ENCODE results near the gene DPY30.
"Not testable (repeated sequence)": the region's sequence is repeated elsewhere in the genome, so short reads cannot be mapped to it uniquely, and the experiment has no call there.

Gene DPY30

DNA sequence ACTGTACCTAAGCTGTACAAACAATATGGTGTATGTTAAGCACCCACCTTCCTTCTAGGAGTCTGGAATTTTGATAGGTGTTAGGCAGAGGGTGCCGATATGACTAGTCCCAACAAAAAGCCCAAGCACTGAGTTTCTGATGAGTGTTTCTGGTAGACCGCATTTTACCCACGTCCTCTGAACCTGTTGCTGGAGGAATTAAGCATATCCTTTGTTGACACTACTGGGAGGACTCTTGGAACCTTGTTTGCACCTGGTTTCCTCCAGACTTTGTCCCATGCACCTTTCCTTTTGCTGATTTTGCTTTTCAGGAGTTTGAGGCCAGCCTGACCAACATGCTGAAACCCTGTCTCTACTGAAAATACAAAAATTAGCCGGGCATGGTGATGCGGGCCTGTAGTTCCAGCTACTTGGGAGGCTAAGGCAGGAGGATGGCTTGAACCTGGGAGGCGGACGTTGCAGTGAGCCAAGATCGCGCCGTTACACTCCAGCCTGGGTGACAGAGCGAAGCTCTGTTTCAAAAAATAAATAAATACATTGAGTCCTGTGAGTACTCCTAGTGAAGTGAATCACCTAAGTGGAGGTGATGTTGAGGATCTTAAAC, 12.3 kb upstream of the DPY30 start:
- no peaks in the 10 kb centered on the region for H3K27me3 ChIP-seq (ENCODE audit: control insufficient read depth, insufficient read depth, low read length)
- no peak overlapping the region for H3K9ac ChIP-seq (ENCODE audit: low read depth, low read length)
- H3K36me3 ChIP-seq (ENCODE audit: control insufficient read depth, insufficient read depth, low read length), result no peaks in the 10 kb centered on the region
- no peaks in the 10 kb centered on the region for H3K4me1 ChIP-seq (ENCODE audit: control insufficient read depth, insufficient read depth, low read length)
- H3K9me3 ChIP-seq (ENCODE audit: control insufficient read depth, insufficient read depth, low read length), result no peaks in the 10 kb centered on the region
- H3K4me3 ChIP-seq (ENCODE audit: low read depth, low read length), result no peak overlapping the region

DNA sequence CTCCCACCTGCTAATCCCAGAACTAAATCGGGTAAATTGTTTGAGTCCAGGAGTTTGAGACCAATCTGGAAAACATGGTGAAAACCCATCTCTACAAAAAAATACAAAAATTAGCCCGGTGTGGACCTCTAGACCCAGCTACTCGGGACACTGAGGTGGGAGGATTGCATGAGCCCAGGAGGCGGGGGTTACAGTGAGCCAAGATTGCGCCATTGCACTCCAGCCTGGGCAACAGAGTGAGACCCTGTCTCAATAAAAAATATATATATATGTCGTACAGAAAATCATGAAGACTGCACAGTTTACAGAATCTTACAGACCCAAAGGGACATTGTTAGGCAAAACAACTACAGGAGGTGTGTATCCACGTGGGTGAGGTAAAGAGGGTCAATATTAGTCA, 4.0 kb upstream of the DPY30 start:
- Histone ChIP-seq H3K9me3 (ENCODE audit: control insufficient read depth, insufficient read depth, low read length) (no peaks in the 10 kb centered on the region), H3K4me1 (ENCODE audit: control insufficient read depth, insufficient read depth, low read length) (peaks cover 4% of the 10 kb centered on the region), H3K36me3 (ENCODE audit: control insufficient read depth, insufficient read depth, low read length) (no peaks in the 10 kb centered on the region), H3K27me3 (ENCODE audit: control insufficient read depth, insufficient read depth, low read length) (no peaks in the 10 kb centered on the region), H3K4me3 (ENCODE audit: low read depth, low read length) (no peak overlapping the region), H3K9ac (ENCODE audit: low read depth, low read length) (no peak overlapping the region)

DNA sequence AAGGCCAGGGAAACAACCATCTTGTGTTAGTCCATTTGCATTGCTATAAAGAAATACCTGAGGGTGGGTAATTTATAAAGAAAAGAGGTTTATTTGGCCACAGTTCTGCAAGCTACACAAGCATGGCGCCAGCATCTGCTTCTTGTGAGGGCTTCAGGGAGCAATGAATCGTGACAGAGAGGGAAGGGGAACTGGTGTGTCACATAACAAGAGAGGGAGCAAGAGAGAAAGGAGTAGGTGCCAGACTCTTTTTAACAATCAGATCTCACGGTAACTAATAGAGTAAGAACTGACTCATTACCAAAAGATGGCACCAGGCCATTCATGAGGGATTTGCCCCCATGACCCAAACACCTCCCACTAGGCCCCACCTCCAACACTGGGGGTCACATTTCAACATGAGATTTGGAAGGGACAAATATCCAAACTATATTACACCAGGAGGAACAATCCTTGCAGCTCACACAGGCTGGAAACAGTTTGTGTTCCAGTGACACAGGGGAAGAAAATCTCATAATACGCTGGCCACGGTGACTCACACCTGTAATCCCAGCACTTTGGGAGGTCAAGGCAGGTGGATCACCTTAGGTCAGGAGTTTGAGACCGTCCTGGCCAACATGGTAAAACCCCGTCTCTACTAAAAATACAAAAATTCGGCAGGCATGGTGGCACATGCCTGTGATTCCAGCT, 5.3 kb downstream of the DPY30 start:
- H3K36me3 ChIP-seq (ENCODE audit: control insufficient read depth, insufficient read depth, low read length); H3K27me3 ChIP-seq (ENCODE audit: control insufficient read depth, insufficient read depth, low read length); H3K4me3 ChIP-seq (ENCODE audit: low read depth, low read length); H3K9me3 ChIP-seq (ENCODE audit: control insufficient read depth, insufficient read depth, low read length); H3K9ac ChIP-seq (ENCODE audit: low read depth, low read length); H3K4me1 ChIP-seq (ENCODE audit: control insufficient read depth, insufficient read depth, low read length): not testable (repeated sequence)

DNA sequence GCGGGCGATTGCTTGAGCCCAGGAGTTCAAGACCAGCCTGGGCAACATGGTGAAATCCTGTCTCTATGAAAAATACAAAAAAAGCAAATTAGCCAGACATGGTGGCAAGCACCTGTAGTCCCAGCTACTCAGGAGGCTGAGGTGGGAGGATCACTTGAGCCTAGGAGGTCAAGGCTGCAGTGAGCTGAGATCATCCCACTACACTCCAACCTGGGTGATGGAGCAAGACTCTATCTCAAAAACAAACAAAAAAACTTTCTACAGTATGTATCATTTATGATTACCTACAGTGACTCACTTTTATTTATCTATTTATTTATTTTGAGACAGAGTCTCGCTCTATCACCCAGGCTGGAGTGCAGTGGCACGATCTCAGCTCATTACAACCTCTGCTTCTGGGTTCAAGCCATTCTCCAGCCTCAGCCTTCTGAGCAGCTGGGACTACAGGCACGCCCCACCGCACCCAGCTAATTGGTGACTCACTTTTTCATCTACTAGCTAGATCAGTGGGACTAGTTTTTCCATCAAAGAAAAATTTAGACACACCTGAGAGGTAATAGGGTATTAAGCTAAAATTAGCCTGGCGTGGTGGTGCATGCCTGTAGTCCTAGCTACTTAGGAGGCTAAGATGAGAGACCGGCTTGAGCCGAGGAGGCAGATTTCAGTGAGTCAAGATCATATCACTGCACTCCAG, 20.7 kb downstream of the DPY30 start:
- not testable (repeated sequence) for H3K27me3 ChIP-seq (ENCODE audit: control insufficient read depth, insufficient read depth, low read length); H3K4me3 ChIP-seq (ENCODE audit: low read depth, low read length); H3K9me3 ChIP-seq (ENCODE audit: control insufficient read depth, insufficient read depth, low read length); H3K4me1 ChIP-seq (ENCODE audit: control insufficient read depth, insufficient read depth, low read length); H3K9ac ChIP-seq (ENCODE audit: low read depth, low read length)
- peaks cover 11% of the 10 kb centered on the region for H3K36me3 ChIP-seq (ENCODE audit: control insufficient read depth, insufficient read depth, low read length)

DNA sequence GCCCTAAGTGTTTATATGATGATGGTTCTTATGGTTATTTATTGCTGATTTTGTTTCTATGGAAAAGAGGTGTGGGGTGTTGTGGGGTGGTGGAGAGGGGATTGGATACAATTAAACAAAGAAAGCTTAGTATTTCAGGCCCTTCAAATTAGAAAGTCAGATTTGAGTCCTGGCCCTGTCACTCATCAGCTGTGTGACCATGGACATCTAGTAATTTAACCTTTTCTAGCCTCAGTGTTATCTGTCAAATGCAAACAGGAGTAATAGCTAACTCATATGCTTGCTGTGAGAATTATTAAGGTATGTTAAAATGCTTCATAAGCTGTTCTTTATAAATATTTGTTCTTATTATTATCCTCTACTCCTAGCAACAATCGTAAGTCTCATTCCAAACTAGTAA, 26.7 kb downstream of the DPY30 start:
- Histone ChIP-seq H3K27me3 (ENCODE audit: control insufficient read depth, insufficient read depth, low read length) (no peaks in the 10 kb centered on the region), H3K9me3 (ENCODE audit: control insufficient read depth, insufficient read depth, low read length) (no peaks in the 10 kb centered on the region), H3K4me1 (ENCODE audit: control insufficient read depth, insufficient read depth, low read length) (peaks cover 3% of the 10 kb centered on the region), H3K9ac (ENCODE audit: low read depth, low read length) (no peak overlapping the region), H3K36me3 (ENCODE audit: control insufficient read depth, insufficient read depth, low read length) (peaks cover 5% of the 10 kb centered on the region), H3K4me3 (ENCODE audit: low read depth, low read length) (no peak overlapping the region)

DNA sequence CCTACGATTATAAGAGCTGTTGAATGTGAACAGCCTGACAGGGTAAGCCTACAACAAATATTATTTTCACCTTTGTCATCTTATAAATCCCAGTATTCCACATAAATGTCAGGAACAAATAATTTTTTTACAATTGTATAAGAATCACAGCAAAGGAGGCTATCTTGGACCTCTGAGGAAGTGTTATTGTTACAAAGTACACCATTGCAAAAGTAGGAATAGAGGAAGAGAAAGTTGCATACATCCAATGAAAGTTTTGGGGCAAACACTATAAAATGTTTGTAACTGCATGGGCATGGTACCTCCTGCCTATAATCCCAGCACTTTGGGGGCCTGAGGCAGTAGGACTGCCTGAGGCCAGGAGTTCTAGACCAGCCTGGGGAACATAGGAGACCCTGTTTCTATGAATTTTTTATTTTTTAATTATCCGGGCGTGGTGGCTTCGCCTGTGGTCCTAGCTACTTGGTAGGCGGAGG, 28.1 kb downstream of the DPY30 start:
- H3K9me3 ChIP-seq (ENCODE audit: control insufficient read depth, insufficient read depth, low read length), result no peaks in the 10 kb centered on the region
- H3K4me3 ChIP-seq (ENCODE audit: low read depth, low read length), result peak overlapping the region; percentile 52
- peaks cover 3% of the 10 kb centered on the region for H3K4me1 ChIP-seq (ENCODE audit: control insufficient read depth, insufficient read depth, low read length)
- no peaks in the 10 kb centered on the region for H3K36me3 ChIP-seq (ENCODE audit: control insufficient read depth, insufficient read depth, low read length)
- H3K27me3 ChIP-seq (ENCODE audit: control insufficient read depth, insufficient read depth, low read length), result no peaks in the 10 kb centered on the region
- no peak overlapping the region for H3K9ac ChIP-seq (ENCODE audit: low read depth, low read length)

DNA sequence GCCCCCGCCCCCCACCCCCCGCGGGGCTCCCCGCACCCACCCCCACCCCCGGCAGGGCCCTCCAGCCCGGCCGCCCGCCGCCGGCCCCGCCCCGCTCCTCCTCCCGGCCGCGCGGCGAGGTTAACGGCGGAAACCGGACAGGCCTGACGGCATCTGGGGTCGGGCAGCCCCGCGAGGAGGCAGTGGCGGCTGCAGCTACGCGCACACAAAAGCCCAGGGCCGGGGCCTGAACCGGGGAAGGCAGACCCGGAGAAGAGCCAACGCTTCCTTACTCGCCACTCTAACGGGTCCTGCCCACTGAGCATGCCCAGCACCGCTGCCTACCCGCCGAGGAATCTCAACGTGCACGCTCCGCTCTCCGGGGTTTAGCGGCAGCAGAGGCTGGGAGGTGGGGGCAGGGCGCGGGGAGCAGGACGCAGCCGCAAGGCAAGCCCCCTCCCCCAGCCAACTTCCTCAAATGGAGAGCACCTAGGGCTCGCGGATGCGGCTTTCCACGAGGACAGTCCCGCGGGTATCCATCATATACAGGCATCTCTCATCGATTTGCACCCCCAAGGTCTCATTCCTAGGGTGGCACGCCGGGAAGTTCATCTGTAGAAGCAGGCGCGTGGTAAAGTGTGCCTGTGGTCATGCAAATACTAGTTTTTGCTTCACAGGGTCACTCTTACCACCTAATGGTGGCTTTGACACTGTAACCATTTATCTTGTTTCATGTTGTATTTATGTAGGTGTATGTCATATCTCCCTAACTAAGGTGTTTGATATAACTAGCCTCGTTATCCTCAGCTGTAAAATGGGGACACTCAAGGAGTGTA, 28.7 kb downstream of the DPY30 start, which contains the start of gene MEMO1:
Gene MEMO1, minus strand, starts transcription at position 339 of the 815 bp plus-strand sequence. CDS start 761 bp downstream, outside the sequence.
- H3K4me3 ChIP-seq (ENCODE audit: low read depth, low read length), result peak within 1 kb of the TSS; percentile 72
- H3K4me1 ChIP-seq (ENCODE audit: control insufficient read depth, insufficient read depth, low read length), result peaks cover 3% of the 10 kb centered on the region
- H3K9me3 ChIP-seq (ENCODE audit: control insufficient read depth, insufficient read depth, low read length), result no peaks in the 10 kb centered on the region
- H3K36me3 ChIP-seq (ENCODE audit: control insufficient read depth, insufficient read depth, low read length), result no peaks in the 10 kb centered on the region
- H3K27me3 ChIP-seq (ENCODE audit: control insufficient read depth, insufficient read depth, low read length), result no peaks in the 10 kb centered on the region
- H3K9ac ChIP-seq (ENCODE audit: low read depth, low read length), result peak within 1 kb of the TSS; percentile 57

DNA sequence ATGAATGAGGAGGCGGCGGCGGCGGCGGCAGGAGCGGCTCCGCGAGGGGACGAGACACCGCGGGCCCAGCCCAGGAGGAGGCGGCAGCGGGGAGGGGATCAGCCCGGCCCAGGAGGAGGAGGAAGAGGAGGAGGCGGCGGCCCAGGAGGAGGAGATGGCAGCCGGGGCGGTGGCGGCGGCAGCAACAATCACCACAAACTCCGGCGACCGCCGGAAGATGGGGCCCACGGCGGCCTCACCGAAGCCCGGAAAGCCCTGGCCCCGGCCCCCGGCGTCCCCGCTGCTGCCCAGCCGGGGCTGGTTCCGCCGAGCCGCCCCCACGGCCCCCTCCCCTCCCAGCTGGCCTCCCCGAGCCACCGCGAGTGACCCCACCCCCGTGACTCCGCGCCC, 29.3 kb downstream of the DPY30 start:
- H3K4me3 ChIP-seq (ENCODE audit: low read depth, low read length); H3K9me3 ChIP-seq (ENCODE audit: control insufficient read depth, insufficient read depth, low read length); H3K9ac ChIP-seq (ENCODE audit: low read depth, low read length); H3K4me1 ChIP-seq (ENCODE audit: control insufficient read depth, insufficient read depth, low read length); H3K36me3 ChIP-seq (ENCODE audit: control insufficient read depth, insufficient read depth, low read length); H3K27me3 ChIP-seq (ENCODE audit: control insufficient read depth, insufficient read depth, low read length): not testable (repeated sequence)

DNA sequence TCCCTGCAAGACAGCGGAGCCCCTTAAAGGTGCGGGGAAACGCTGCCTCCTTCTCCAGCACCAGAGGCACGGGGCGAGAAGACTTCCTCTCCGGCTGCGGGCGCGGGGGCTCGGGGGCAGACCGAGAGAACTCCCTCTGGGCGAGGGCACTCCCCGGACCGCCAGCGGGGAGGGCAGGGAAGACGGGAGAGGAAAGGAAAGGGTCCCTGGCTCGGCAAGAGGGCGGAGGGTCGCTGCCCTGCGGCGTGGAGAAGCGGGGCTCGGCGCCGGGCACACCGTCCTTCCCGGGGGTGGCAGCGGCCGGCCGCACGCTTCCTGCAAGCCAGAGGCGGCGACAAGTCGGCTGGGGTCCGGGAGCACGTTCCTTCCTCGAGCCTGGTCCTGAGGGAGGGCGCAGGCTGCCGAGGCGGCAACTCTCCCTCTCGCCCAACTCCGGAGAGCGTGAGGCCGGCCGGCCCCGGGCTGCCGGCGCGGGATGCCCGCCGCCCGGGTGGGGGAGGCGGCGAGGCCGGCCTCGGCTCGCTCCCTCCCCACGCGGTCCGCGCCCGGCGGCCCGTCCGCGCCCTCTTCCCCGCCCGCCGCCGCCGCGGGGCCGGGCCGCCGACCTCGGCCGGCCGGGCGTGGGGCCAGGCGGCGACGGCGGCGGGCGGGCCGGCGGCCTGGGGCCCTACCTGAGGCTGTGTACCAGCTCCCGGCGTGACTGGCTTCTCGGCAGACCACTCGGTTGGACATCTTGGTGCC, 29.9 kb downstream of the DPY30 start:
- Histone ChIP-seq H3K9me3 (ENCODE audit: control insufficient read depth, insufficient read depth, low read length) (no peaks in the 10 kb centered on the region), H3K4me1 (ENCODE audit: control insufficient read depth, insufficient read depth, low read length) (peaks cover 3% of the 10 kb centered on the region), H3K27me3 (ENCODE audit: control insufficient read depth, insufficient read depth, low read length) (no peaks in the 10 kb centered on the region), H3K9ac (ENCODE audit: low read depth, low read length) (no peak overlapping the region), H3K4me3 (ENCODE audit: low read depth, low read length) (peak overlapping the region; percentile 72), H3K36me3 (ENCODE audit: control insufficient read depth, insufficient read depth, low read length) (no peaks in the 10 kb centered on the region)

DNA sequence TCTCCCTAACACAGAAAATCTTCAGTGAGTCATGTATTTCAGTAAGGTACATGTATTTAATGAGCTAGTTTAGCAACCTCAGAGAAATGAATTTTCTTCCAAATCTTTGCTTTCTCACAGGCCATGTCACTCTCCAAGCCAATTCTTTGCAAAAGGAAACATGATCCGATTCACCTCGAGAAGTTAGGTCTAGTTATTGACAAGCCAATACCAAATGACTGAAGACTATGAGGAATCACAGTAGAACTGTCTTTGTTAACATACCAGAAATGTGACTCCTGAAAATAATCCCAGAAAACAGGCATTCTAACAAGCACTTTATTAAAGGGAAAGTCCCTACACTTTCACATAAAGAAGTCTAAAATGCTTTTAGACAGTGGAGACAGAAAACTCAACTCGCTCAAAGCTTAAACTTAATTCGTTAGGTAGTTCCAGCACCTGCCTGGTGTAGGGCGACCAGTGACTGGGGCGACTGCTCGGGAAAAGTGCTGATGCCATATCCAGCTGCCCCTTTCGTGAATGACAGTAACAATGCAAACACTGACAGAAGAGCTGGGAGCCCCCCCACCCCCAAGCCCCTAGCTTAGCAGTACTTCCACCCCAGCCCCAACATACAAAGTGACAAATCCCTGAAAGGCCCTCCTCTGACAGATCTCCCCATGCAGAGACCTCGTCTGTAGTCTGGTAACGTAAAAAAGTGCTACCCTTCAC, 30.6 kb downstream of the DPY30 start:
- Histone ChIP-seq H3K9me3 (ENCODE audit: control insufficient read depth, insufficient read depth, low read length) (no peaks in the 10 kb centered on the region), H3K4me3 (ENCODE audit: low read depth, low read length) (peak overlapping the region; percentile 72), H3K36me3 (ENCODE audit: control insufficient read depth, insufficient read depth, low read length) (no peaks in the 10 kb centered on the region), H3K9ac (ENCODE audit: low read depth, low read length) (no peak overlapping the region), H3K27me3 (ENCODE audit: control insufficient read depth, insufficient read depth, low read length) (no peaks in the 10 kb centered on the region), H3K4me1 (ENCODE audit: control insufficient read depth, insufficient read depth, low read length) (peaks cover 3% of the 10 kb centered on the region)

DNA sequence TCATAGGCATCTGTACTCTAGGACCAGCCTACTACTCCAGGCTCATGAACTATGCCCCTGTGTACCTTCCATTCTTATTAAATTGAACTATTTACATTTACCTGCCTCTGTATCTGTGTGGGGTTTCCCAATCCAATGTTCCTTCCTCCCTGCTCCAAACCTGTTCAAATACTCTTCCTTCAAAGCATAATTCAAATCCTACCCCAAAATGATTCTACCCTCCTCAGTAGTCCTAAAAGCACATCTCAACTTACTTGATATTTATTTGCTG, 32.5 kb downstream of the DPY30 start:
- Histone ChIP-seq H3K4me1 (ENCODE audit: control insufficient read depth, insufficient read depth, low read length) (peaks cover 3% of the 10 kb centered on the region), H3K4me3 (ENCODE audit: low read depth, low read length) (no peak overlapping the region), H3K9me3 (ENCODE audit: control insufficient read depth, insufficient read depth, low read length) (no peaks in the 10 kb centered on the region), H3K27me3 (ENCODE audit: control insufficient read depth, insufficient read depth, low read length) (no peaks in the 10 kb centered on the region), H3K36me3 (ENCODE audit: control insufficient read depth, insufficient read depth, low read length) (no peaks in the 10 kb centered on the region), H3K9ac (ENCODE audit: low read depth, low read length) (no peak overlapping the region)
